HG02943 (cell line): ENCODE data around the gene THOC7.

Source experiments
- ATAC-seq: cut with Tn5 transposase; IDR thresholded peaks from one replicate; pipeline ENCODE4 v1.9.1; 2021; ENCODE audit warnings: mild to moderate bottlenecking, low read depth, moderate library complexity; ENCODE audit not compliant: unreplicated experiment

Gene THOC7

GRCh38 chr3:63863150-63864007 is at the start of gene THOC7, which contains the start of gene ATXN7:
Gene THOC7, minus strand, starts transcription at chr3:63863805. Its CDS starts 15 bp downstream, at chr3:63863790.
Gene ATXN7, plus strand, starts transcription at chr3:63863867. Its CDS starts 48,732 bp downstream, at chr3:63912599.
- ATAC-seq: peak; percentile 80

- ATAC-seq: peak; percentile 22
Measured at GRCh38 chr3:63912768-63913588, 49.4 kb upstream of the THOC7 start.

DNA sequence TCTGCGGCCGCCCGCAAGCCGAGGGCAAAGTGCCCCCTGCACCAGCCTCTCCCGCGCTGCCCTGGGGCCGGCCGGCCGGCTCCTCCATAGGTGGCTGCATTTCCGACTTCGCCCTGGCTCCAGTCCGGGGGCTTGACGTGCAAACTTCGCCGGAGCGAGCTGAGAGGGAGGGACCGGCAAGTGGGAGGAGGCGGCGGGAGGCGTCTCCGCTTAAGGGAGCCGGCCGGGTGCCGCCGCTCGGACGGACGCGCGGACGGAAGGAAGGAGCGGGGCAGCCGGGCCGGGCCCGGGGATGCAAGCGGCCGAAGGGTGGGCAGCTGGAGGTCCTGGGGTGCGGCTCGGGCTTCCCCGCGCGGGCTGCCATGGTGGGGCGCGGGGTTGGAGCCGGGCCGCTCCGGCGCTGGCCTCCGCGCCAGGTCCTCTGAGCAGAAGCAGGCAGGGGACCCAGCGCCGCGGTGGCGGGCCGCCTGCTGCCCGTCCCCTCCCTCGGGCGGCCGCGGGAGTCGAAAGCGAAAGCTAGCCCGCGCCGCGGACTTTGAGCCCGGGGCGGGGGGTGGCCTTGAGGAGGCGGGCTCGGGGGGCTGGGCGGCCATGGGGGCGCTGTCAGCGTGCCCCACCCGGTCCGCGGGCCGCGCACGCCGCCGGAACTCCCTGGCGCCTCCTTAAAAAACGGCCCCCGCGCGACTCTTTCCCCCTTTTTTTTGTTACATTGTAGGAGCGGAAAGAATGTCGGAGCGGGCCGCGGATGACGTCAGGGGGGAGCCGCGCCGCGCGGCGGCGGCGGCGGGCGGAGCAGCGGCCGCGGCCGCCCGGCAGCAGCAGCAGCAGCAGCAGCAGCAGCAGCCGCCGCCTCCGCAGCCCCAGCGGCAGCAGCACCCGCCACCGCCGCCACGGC is 48.5 kb upstream of the THOC7 start, which contains the start of gene SCAANT1:
Gene SCAANT1 (minus strand): TSS at position 511 of the 895 bp plus-strand sequence.
- ATAC-seq: peak; percentile 77

- ATAC-seq: no peak
Measured at GRCh38 chr3:63911509-63911872, 47.9 kb upstream of the THOC7 start.

- no peak for ATAC-seq
Measured at GRCh38 chr3:63910891-63911290, 47.3 kb upstream of the THOC7 start.

DNA sequence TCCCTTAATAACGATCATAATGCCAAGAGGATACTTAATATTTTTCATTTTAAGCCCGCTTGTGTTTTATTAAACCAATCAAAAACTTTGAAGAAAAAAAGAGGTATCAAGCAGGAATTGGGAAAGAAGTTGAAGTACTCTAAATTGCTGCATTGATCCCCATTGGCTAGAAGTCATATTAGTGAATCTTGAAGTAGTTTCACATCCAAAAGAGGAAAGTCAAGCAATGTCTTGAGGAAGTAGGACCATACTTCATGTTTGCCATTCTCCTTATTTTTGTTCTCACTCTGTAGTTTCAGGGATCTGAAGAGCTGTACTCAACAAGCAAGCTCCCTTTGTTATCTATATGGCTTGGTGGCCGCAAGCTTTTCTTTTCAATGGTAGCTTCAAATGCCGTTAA is 46.4 kb upstream of the THOC7 start:
- no peak for ATAC-seq

GRCh38 chr3:63909431-63909830 is 45.8 kb upstream of the THOC7 start:
- no peak for ATAC-seq

GRCh38 chr3:63908776-63909175 is 45.2 kb upstream of the THOC7 start:
- ATAC-seq: no peak

- no peak for ATAC-seq
Measured at GRCh38 chr3:63908081-63908736, 44.6 kb upstream of the THOC7 start.

GRCh38 chr3:63905731-63906620 is 42.4 kb upstream of the THOC7 start:
- ATAC-seq: no peak

- ATAC-seq: no peak
Measured at GRCh38 chr3:63900459-63900858, 36.9 kb upstream of the THOC7 start.

DNA sequence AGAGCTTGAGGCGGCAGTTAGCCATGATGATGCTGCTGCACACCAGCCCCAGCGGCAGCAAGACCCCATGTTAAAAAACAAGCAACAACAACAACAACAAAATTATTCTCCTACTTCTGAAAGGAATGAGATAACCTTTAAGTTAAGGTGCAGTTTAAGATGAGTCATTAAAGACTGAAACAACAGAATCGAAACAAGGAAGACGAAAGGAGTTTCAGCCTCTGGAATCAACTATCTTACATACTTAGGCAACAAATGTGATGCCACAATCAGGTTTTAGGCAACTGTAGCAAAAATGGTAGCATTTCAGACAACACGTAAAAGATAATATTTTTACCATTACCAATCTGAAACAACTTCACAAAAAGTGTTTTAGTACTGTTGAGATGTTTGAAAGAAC is 36.4 kb upstream of the THOC7 start:
- no peak for ATAC-seq

GRCh38 chr3:63896332-63897030 is 32.9 kb upstream of the THOC7 start:
- no peak for ATAC-seq

GRCh38 chr3:63895422-63896189 is 32.0 kb upstream of the THOC7 start:
- ATAC-seq: no peak

- ATAC-seq: no peak
Measured at GRCh38 chr3:63892773-63893352, 29.3 kb upstream of the THOC7 start.

DNA sequence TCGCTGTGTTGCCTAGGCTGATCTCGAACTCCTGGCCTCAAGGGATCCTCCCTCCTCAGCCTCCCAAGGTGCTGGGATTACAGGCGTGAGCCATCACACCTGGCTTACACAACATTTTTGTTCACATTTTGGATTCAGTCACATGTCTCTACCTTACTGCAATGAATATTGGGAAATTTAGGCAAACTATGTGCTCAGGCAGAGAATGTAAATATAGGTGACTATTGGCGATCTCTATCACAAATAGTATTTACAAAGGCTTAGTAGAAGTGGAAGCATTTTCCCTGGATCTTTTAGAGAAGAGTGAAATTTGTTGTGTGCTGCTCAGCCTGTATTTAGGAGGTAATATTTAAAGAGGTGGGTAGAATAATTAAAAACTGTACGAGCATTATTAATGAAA is 27.9 kb upstream of the THOC7 start:
- no peak for ATAC-seq

DNA sequence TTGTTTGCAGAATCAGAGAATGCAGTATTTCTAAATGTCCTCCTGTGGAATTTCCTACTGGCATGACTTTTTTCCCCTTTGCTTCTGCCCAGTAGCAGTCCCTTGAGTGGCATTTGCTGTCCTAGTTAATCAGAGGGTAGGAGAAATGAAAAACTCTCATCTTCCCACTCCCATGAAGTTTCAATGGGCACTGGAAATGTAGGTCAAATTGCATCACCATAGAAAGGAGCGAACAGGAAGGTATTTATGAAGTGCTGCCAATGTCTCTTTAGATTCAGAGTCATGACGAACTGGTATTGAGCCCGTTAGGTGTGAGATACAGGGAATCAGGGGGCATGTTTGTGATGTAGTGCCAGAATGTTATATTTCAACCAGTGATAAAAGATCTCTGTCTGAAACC is 23.3 kb upstream of the THOC7 start:
- ATAC-seq: no peak
